T follicular helper cell (primary cell): Measurements from ENCODE around the gene PES1.
"Not testable (repeated sequence)": the region's sequence is repeated elsewhere in the genome, so short reads cannot be mapped to it uniquely, and the experiment has no call there.

Experiments used
- DNase-seq: peaks from one replicate; pipeline ENCODE4 v3.0.0-alpha.2; 2020; ENCODE audit warnings: low read depth
- total RNA-seq, 2 experiments: gene quantifications; one replicate each; lab custom pipeline; 2026; lab: John Stamatoyannopoulos, UW

The PES1 gene
- 86.5 to 289 reads per million in 2 experiments for total RNA-seq

DNA sequence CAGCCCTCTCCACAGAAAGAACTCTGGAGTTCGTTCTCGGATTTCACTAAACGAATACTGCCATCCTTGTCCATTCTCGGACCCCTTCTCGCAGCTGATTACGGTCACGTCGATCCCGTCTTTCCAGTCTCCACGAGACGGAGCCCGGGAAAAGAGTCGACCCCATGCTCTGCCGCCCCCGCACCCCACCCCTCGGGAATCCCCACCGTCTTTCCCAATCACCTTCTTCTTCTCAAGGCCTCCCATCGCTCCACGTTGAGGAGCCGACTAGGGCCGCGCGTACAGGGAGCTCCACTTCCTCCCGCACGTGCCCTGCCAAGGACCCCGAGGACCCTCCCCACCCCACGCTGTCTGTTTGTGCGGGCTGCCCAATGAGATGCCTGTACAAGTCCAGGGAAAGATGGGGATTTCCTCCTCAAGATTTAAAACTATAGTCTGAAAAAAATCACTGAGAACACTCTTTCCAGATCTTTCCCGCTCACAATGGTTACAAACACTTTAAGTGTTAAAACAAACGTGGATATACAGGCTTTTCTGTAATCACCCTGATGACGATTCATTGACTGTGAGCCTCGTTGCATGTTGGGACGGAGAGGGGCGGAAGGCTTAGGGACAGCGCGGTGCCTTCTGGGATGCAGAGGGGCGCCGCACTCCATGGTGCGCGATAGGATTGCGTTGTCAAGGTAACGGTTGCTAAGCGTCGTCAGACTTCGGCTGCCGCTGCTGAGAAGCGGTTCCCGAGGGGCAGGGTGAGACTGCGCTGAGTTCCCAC lies at the start of gene PES1:
Gene PES1, minus strand, starts transcription at position 323 of the 772 bp plus-strand sequence. Its CDS starts 77 bp downstream, at position 246.
- DNase-seq: peak; percentile 94

DNA sequence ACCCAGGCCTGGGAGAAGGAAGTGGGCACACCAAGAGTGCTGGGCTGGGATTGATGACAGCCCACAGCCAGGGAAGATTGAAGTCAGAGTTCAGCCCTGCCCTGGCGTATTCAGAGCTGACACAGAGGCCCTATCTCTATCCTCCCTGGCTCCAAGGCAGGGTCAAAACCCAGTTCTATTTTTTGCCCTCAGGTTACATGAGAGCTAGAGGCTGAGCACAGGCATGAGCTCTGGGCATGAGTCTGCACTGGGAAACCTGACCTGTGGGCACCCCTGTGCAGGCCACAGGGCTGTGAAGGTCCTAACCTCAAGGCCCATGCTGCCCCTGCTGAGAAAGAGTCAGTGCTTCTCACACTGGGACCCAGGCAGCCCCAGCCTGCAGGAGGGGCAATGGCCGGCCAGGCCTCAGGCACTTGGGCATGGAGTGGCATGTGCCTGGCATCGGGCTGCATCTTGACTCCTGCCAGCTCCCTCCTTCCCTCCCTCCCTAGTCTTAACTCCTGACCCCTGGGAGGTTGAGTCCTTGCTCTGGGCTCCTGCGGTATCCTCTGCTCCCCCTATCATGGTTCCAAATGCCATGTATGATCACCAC lies 49.2 kb upstream of the PES1 start:
- DNase-seq: no peak

DNA sequence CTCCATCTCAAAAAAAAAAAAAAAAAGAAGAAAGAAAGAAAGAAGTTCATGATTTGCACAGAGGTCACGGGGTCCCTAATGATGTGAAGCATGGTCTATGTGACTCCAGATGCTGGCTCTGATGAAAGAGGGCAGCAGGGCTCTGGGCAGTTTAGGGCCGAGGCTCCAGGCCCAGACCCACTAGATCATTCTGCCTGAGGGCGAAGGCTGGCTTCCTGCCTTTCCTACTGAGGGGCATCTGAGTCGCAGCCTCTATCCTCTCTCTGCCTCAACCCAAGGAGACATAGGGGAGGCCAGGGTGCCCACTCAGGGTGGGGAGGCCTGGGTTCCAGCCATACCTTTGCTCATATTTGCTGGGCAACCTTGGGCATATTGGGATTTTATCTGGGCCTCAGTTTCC lies 48.7 kb upstream of the PES1 start:
- no peak for DNase-seq

DNA sequence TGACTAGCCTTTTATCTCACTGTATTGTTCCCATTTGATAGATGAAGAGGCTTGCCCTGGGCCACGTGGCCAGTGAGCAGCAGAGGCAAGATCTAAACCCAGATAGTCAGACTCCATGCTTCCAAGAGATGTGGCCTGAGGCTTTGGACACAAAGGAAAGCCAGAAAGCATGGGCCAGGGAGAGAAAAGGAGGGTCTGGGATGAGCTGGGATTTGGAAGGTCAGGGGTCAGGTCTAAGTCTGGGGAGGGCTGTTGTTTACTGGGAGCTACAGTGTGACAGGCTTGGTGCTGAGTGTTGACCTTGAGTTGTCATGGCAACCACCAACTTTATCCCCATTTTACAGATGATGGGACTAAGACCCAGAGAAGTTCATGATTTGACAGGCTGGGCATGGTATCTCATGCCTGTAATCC lies 46.0 kb upstream of the PES1 start:
- no peak for DNase-seq

DNA sequence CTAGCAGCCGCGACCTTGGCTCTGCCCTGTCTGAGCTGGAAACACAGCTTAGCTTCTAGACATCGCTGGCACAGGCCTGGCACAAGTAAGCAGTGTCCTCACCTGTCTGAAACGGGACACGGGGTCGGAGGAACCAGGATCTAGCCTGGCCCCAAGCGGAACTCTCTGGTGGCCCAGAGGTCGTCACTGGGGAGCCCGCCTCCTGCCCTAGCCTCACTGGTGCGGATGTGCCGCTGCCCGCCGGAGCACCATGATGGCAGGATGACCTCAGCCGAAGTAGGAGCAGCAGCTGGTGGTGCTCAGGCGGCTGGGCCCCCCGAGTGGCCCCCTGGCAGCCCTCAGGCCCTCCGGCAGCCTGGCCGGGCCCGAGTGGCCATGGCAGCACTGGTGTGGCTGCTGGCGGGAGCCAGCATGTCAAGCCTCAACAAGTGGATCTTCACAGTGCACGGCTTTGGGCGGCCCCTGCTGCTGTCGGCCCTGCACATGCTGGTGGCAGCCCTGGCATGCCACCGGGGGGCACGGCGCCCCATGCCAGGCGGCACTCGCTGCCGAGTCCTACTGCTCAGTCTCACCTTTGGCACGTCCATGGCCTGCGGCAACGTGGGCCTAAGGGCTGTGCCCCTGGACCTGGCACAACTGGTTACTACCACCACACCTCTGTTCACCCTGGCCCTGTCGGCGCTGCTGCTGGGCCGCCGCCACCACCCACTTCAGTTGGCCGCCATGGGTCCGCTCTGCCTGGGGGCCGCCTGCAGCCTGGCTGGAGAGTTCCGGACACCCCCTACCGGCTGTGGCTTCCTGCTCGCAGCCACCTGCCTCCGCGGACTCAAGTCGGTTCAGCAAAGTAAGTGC lies 44.7 kb upstream of the PES1 start:
- no peak for DNase-seq

DNA sequence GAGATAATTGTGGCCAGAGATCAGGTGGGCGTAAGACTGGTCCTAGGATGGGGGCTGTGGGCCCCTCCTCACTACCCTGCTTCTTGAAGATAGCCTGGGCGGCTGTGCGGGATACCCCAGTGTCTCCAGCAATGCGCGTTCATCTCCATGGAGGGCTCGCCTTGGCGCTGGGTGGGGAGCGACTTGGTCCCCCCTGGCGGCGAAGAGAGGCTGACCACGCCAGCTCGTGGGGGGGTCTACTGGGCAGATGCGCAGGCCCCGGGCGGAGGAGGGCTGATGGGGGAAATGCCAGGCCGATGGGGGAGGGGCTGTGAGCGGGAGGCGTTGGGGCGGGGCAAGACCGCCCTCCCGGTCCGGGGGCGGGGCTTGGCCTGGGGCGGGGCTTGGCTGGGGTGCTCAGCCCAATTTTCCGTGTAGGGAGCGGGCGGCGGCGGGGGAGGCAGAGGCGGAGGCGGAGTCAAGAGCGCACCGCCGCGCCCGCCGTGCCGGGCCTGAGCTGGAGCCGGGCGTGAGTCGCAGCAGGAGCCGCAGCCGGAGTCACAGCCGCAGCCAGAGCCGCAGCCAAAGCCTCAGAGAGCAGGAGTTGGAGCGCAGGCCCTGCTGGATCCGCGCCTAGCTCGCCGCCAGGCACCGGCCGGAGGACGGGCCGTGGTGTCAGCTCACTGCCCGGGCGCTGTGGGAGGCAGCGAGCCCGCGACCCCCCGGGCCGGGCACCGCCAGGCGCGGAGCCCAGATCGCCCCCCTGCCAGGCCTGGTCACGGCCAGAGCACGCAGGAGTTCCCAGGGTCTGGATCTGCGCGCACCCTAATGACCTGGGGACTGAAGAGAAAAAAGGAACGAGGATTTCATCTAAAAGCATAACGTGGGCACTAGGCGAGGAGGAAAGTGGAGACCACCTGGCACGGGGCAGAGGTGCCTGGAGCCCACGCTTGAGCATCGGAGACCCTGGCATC lies 43.8 kb upstream of the PES1 start, which contains the start of gene SLC35E4:
Gene SLC35E4, plus strand, starts transcription at position 509 of the 953 bp plus-strand sequence. CDS start 670 bp downstream, outside the sequence.
- peak; percentile 94 for DNase-seq

DNA sequence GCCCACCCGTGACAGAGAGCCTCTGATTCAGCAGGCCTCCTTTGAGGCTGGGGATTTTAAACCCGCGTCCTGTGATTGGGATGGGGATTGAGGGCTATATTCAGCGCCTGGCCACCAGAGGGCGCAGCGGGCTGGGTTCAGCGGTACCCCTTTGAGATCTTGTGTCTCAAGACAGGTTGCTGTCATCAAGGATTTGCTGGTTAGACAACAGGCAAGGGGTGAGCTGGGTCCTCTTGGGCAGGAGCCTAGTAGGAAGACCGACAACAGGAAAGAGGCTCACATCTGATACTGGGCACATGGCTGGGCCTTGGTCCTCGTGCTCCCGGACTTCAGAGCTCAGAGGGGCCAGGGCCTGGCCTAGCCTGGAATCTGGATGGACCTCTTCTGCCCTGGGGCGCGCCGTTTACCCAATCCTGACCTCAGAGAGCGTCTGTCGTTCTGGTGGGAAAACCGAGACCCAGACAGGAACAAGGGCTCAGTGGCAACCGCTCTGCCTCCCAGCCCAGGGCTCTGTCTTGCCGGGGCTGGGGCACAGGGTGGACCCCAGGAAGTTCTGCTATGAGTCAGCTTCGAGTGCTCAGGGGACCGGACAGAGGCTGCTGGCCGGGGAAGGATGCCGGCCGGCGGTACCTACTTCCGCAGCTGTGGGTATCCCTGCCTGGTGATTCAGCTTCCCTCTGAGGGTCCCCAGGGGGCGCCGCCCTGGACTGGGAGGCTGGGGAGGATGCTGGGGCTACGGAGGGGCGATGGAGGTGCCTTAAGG lies 42.9 kb upstream of the PES1 start:
- peak; percentile 81 for DNase-seq

DNA sequence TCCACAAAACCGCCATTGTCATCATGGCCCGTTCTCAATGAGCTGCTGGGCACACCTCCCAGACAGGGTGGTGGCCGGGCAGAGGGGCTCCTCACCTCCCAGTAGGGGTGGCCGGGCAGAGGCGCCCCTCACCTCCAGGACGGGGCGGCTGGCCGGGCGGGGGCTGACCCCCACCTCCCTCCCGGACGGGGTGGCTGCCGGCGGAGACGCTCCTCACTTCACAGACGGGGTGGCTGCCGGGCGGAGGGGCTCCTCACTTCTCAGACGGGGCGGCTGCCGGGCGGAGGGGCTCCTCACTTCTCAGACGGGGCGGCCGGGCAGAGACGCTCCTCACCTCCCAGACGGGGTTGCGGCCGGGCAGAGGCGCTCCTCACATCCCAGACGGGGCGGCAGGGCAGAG lies 39.8 kb upstream of the PES1 start:
- not testable (repeated sequence) for DNase-seq

DNA sequence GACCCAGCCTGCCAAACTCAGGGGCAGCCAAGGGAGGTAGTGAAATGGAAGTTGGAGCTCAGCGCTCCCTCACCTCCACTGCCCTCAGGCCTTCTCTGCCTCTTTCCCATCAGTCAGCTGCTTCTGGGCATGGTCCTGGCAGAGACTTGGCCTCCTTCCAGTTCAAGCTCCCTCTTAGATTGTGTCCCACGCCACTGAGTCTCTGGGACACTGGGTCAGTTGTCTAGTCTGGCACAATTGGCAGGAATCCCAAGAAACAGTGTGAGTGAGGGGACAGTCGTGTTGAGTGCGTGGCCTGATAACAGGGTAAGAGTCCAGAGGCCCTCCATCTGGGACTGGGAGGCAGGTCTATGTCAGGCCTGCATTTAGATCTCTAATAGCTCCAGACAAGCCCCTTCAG lies 36.8 kb upstream of the PES1 start:
- no peak for DNase-seq

DNA sequence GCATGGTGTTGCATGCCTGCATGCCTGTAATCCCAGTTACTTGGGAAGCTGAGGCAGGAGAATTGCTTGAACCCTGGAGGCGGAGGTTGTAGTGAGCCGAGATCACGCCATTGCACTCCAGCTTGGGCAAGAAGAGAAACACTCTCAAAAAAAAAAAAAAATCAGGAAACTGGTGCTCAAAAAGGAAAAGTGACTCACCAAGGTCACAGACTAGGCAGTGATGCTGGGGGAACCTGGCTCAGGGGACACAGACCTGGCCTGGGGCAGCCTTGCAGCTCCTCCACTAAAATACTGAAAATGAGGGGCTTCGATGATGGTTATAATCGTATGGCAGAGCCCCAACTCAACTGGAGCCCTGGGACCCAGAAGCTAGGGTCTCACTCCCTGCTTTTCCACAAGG lies 35.8 kb upstream of the PES1 start:
- no peak for DNase-seq

DNA sequence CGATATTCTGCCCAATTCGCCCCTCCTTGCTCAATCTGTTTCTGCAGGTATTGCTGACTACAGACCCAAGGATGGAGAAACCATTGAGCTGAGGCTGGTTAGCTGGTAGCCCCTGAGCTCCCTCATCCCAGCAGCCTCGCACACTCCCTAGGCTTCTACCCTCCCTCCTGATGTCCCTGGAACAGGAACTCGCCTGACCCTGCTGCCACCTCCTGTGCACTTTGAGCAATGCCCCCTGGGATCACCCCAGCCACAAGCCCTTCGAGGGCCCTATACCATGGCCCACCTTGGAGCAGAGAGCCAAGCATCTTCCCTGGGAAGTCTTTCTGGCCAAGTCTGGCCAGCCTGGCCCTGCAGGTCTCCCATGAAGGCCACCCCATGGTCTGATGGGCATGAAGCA lies 34.7 kb upstream of the PES1 start:
- DNase-seq: no peak

DNA sequence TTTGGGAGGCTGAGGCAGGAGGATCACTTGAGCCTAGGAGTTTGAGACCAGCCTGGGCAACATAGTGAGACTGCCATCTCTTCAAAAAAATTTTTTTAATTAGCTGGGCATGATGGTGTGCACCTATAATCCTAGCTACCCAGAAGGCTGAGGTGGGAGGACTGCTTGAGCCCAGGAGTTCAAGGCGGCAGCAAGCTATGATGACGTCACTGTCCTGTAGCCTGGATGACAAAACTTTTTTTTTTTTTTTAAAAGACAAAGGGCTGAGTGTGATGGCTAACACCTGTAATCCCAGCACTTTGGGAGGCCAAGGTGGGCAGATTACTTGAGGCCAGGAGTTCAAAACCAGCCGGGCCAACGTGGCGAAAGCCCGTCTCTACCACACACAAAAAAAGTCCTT lies 28.2 kb upstream of the PES1 start:
- DNase-seq: not testable (repeated sequence)

DNA sequence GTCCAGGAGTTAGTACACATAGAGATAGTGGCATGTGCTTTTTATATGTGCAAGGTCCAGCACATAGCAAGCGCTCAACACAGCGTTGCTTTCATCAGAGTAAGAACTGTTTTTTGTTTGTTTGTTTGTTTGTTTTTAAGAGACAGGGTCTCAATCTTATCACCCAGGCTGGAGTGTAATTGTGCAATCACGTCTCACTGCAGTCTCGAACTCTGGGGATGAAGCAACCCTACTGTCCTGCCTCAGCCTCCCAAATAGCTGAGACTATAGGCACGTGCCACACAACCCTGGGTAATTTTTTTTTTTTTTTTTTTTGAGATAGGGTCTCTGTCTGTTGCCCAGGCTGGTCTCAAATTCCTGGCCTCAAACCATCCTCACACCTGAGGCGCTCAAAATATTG lies 26.1 kb upstream of the PES1 start:
- DNase-seq: no peak

DNA sequence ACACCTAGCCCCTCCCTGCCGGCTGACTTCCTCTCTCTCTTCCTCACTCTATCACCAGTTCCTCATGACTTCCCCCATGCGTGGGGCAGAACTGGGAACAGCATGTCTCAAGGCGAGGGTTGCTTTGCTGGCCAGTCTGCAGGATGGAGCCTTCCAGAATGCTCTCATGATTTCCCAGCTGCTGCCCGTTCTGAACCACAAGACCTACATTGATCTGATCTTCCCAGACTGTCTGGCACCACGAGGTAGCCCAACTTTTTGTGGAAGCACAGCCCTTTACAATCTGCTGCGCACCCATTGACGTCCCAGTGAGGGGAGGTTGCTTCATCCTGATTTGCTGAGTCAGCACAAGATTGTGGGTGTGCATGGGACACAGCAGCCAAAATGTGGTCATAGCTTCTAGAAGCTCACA lies 23.8 kb upstream of the PES1 start:
- no peak for DNase-seq

DNA sequence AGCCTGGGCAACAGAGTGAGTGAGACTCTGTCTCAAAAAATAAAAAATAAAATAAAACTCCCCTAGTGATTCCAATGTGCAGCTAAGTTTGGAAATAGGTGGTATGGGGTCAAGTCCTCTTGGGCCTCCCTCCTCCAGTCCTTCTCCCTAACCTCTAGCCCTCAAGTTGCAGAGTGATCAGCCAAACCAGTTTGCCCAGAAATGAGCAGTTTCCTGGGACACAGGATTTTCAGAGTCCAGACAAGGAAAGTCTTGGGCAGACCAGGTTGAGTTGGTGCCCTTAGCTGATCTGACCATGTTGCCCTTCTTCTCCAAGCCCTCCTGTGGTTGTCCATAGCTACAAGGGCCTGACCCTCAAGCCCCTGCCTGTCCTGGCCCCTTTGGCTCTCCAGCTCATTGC lies 23.2 kb upstream of the PES1 start:
- no peak for DNase-seq

DNA sequence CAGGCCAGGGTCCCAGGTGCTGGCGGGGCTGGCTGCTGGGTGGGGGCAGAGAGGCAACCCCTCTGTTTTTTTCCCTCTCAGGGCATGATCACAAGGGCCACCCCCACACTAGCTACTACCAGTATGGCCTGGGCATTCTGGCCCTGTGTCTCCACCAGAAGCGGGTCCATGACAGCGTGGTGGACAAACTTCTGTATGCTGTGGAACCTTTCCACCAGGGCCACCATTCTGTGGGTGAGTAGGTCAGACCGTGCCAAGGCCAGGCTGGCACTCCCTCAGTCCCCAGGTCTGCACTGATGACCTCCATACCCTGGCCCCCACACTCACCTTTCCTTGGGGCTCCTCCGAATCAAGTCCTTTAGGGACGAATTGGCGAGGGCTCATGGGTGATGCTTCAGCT lies 22.6 kb upstream of the PES1 start:
- DNase-seq: no peak

DNA sequence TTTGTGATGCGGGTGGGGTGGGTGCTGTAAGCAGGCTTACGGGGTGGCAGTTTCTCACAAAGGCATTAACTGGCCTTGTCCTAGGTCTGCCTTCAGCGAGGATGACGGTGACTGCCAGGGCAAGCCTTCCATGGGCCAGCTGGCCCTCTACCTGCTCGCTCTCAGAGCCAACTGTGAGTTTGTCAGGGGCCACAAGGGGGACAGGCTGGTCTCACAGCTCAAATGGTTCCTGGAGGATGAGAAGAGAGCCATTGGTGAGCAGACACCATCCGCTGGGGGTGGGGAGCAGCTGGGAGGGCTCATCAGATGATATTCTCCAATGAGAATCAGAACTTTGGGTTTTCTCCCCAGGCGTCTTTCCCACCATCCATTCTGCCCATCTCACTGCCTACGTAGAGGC lies 21.1 kb upstream of the PES1 start:
- DNase-seq: no peak

DNA sequence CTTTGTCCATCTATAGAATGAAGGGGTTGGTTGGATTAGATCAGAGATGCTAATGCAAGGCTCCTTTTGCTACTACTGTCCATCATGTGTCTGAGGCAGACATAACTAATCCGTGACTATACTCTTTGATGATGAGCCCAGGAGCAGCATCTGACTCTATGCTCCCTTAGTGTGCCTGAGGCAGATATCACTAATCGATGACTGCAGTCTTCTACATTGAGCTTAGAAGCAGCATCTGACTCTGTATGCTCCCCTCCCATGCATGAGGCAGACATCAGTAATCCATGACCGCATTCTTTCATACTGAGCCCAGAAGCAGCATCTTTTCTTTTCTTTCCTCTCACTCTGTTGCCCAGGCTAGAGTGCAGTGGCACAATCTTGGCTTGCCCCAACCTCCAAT lies 19.5 kb upstream of the PES1 start:
- no peak for DNase-seq

DNA sequence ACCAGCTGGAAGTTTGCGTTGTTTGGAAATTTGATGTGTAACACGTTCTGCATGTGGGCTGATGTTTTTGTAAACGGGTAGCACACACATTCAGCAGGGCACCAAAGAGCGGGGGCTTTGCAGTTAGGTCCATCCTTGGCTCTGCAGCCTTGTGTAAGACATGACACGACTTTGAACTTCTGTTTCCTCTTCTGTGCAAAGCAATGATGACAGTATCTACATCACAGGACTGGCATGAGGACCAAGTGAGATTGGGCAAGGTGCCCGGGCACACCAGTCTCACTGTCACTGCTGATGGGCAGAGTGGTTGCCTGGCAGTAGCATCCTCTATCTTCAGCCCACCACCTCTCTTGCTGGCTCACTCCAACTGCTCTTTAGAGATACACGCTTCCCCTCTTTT lies 18.6 kb upstream of the PES1 start:
- DNase-seq: no peak
